GM18861 (cell line): ENCODE results near the gene CGB3.

Experiments
- ATAC-seq: cut with Tn5 transposase; IDR thresholded peaks from one replicate; pipeline ENCODE4 v1.9.1; 2021; ENCODE audit not compliant: unreplicated experiment

CGB3 gene

DNA sequence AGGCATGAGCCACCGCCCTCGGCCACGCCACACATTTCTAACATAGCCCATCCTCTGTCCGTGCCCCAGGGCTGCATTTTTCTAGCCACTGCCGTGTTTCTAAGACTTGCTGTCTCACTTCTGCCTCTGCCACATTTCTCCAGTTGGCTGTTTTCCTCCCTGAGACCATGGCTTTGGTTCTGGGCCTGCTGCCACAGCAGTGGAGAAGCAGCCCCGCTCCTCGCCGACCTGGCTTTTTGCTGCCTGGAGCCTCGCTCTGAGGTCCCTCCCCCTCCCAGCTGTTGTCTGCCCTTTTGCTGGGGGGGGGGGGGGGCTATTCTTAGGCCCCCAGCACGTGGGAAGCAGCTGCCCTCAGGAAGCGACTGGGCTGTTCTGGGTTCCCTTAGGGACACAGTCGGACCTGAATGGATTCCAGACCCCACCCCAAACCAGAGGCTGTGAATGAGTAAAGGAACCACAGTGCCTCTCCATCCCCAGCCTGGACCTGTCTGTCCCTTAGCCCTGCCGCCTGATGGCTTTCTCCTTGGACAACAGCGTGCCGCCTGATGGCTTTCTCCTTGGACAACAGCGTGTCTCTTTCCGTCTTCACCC is 34.3 kb downstream of the CGB3 start:
- ATAC-seq = no peak

DNA sequence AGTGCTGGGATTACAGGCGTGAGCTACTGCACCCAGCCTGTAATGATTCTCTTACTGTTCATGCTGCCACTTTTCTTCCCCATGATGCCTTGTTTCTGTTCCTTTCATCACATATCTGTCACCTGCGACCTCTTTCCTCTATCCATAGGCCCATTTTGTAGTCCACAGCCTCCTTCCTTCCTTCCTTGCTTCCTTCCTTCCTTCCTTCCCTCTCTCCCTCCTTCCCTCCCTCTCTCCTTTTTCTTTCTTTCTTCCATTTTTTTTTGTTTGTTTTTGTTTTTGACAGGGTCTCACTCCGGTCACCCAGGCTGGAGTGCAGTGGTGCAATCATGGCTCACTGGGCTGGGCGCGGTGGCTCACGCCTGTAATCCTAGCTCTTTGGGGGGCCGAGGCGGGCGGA is 35.3 kb downstream of the CGB3 start:
- ATAC-seq = no peak

GRCh38 chr19:48988286-48988685 is 35.8 kb downstream of the CGB3 start:
- no peak for ATAC-seq

DNA sequence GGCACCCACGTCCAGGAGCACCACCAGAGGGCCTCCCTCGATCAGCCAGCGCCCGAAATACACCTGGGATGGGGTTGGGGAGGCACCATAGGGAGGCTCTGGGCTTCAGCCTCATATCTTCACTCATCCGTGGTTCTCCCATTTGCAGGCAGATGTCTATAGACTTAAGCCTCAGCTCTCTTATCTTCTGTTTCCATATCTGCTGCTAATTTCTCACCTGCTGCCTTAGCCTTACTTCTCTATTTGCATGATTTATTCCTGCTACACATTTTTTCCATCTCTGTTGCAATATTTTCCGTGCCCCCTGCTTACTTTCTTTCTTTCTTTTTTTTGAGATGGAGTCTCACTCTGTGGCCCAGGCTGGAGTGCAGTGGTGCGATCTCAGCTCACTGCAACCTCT is 36.8 kb downstream of the CGB3 start:
- no peak for ATAC-seq

DNA sequence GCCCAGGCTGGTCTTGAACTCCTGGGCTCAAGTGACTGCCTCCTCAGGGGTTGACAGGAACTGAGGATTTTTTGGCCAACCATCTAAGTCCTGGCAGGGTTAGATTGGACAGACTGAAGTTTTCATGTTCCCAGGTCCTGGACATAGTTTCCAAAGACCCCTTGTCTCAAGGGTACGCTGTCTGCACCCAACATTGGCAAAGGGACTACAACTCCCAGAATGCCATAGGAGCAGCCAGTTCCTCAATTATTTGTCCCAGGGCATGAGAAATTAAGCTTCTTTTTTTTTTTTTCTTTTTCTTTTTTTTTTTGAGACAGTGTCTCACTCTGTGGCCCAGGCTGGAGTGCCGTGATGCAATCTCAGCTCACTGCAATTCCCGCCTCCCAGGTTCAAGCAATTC is 37.9 kb downstream of the CGB3 start:
- ATAC-seq = no peak

- no peak for ATAC-seq
These were observed 38.4 kb downstream of the CGB3 start for GRCh38 chr19:48985711-48986110.

- no peak for ATAC-seq
These were observed 41.9 kb downstream of the CGB3 start for GRCh38 chr19:48982280-48982679.

- no peak for ATAC-seq
These were observed 47.1 kb downstream of the CGB3 start for GRCh38 chr19:48977061-48977460.

DNA sequence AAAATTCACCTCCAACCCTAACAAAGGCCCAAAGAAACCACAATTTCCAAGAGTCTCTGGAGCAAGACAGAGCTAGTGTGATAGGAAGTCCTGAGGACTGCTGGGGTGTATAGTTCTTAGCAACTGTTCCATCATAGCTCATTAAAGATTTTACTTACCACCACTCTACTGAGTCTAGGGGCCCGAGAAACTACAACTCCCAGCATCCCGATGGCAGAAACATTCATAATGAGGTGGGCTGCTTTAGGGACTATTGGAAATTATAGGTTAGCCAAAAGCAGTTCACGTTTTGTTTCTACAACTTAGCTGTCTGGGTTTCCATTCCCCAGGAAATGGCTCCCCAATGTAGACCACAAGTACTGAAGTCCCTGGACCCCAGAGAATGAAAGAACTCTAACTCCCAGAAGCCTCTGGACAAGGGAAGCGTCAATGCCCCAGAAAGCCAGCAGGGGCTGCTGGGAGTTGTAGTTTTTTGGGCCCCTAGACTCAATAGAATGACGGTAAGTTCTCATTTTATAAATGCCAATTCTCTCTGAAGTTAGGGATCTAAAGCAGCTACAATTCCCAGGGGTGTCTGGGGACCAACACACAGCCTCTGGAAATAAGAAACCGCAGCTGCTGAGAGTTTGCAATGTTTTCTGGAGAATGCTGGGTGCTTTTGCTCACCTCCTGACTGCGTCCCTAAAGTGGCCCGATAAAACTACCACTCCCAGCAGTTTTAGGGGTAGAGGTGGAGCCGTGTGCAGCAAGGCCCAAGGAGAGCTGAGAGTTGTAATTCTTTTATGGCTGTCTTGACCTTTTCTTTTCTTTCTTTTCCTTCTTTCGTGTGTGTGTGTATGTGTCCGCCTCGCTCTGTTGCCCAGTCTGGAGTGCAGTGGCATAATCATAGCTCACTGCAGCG is 47.9 kb downstream of the CGB3 start:
- ATAC-seq = no peak
